Naive thymus-derived CD4-positive, alpha-beta T cell (primary cell): ENCODE data around the gene KCNN3. TPM values are rescaled to one million over a fixed set of nuclear protein-coding genes. Genes with fewer than 3 reads are reported as not detected.
A peak's percentile ranks its signal among the peaks of the same experiment; 100 is the strongest.

ENCODE experiments used
- ATAC-seq: fragments of 150-1000 bp; cut with Tn5 transposase; 2 replicates; pipeline ENCODE4 v1.10.0; 2021; ENCODE audit warnings: mild to moderate bottlenecking, moderate library complexity
- CTCF ChIA-PET: fragments of 350-600 bp; sonication (Branson Sonifier 250); formaldehyde crosslinking; loops from one replicate; lab custom pipeline; 2021; ENCODE audit warnings: antibody characterized with exemption; lab: Charles Lee
- POLR2A ChIA-PET: fragments of 350-600 bp; sonication (Branson Sonifier 250); formaldehyde crosslinking; loops from one replicate; lab custom pipeline; 2021; ENCODE audit warnings: antibody characterized with exemption, inconsistent platforms; lab: Charles Lee
- DNase-seq, 9 donors: peaks; one replicate each; pipeline versions ENCODE4 v3.0.0 to v3.0.0-alpha.2; 2020 to 2022; ENCODE audit warnings: mixed read lengths in 1 of 9
- H3K27ac ChIP-seq: one replicate; pipeline ENCODE4 v1.7.0; 2013; ENCODE audit warnings: mild to moderate bottlenecking, low read depth, low read length, moderate library complexity
- H3K27me3 ChIP-seq, 2 donors: one replicate each; pipeline ENCODE4 v1.7.0; 2013; ENCODE audit warnings: low read length in 2 of 2, mild to moderate bottlenecking in 2 of 2, moderate library complexity in 2 of 2; ENCODE audit not compliant: control insufficient read depth in 2 of 2, insufficient read depth in 2 of 2
- H3K36me3 ChIP-seq, 3 experiments: 1 replicate in 2 of 3; 2 replicates in 1 of 3; pipeline ENCODE4 v1.7.0; 2013; ENCODE audit warnings: low read length in 3 of 3, mild to moderate bottlenecking in 3 of 3, moderate library complexity in 1 of 3; ENCODE audit not compliant: insufficient read depth in 3 of 3, control insufficient read depth in 2 of 3
- H3K4me1 ChIP-seq, 2 donors: one replicate each; pipeline ENCODE4 v1.7.0; 2013; ENCODE audit warnings: low read length in 2 of 2, mild to moderate bottlenecking in 2 of 2, moderate library complexity in 1 of 2; ENCODE audit not compliant: control insufficient read depth in 2 of 2, insufficient read depth in 2 of 2
- H3K4me3 ChIP-seq: 2 replicates; pipeline ENCODE4 v1.7.0; 2013; ENCODE audit warnings: mild to moderate bottlenecking, low read length
- H3K9me3 ChIP-seq, 3 experiments: 1 replicate in 2 of 3; 2 replicates in 1 of 3; pipeline ENCODE4 v1.7.0; 2013; ENCODE audit warnings: low read length in 3 of 3; ENCODE audit not compliant: control insufficient read depth in 2 of 3
- H3K27ac Mint-ChIP-seq, 9 donors: one replicate each; pipeline ENCODE4 v1.8.0; 2020 to 2022; ENCODE audit warnings: mixed read lengths in 9 of 9, mild to moderate bottlenecking in 8 of 9, moderate library complexity in 5 of 9, inconsistent platforms in 2 of 9
- H3K27me3 Mint-ChIP-seq, 5 donors: one replicate each; pipeline ENCODE4 v1.8.0; 2021 to 2022; ENCODE audit warnings: mixed read lengths in 5 of 5, mild to moderate bottlenecking in 1 of 5
- H3K36me3 Mint-ChIP-seq, 5 donors: one replicate each; pipeline ENCODE4 v1.8.0; 2020 to 2022; ENCODE audit warnings: mixed read lengths in 5 of 5, mild to moderate bottlenecking in 3 of 5, inconsistent platforms in 1 of 5
- H3K4me1 Mint-ChIP-seq, 7 donors: one replicate each; pipeline ENCODE4 v1.8.0; 2020 to 2022; ENCODE audit warnings: mixed read lengths in 7 of 7, mild to moderate bottlenecking in 3 of 7, inconsistent platforms in 1 of 7
- H3K4me3 Mint-ChIP-seq, 10 donors: one replicate each; pipeline ENCODE4 v1.8.0; 2020 to 2022; ENCODE audit warnings: mild to moderate bottlenecking in 10 of 10, mixed read lengths in 10 of 10, moderate library complexity in 6 of 10, inconsistent platforms in 2 of 10
- H3K9me3 Mint-ChIP-seq, 11 donors: one replicate each; pipeline ENCODE4 v1.8.0; 2020 to 2022; ENCODE audit warnings: mixed read lengths in 11 of 11, mild to moderate bottlenecking in 4 of 11, inconsistent platforms in 1 of 11, moderate library complexity in 1 of 11
- intact Hi-C, 2 donors: fragments of 100-400 bp; cut with micrococcal nuclease; formaldehyde crosslinking; loops; one replicate each; pipeline ENCODE4 v1.15.1; 2023
- polyA plus RNA-seq, 2 donors: library from polyadenylated mRNA; unstranded; fragments of 300-500 nt; fragmentation: Illumina TruSeq; gene quantifications; one replicate each; pipeline ENCODE4 v1.2.3, GENCODE V29; 2021
- total RNA-seq, 6 experiments: library from RNA in 5 of 6; stranded (reverse) in 5 of 6; gene quantifications; 1 replicate in 5 of 6; 2 replicates in 1 of 6; pipeline ENCODE4 v1.2.3 and lab custom pipeline; 2021 to 2026

The KCNN3 gene
- total and polyA plus RNA-seq, 7 experiments from 2014 or later = 0.05 to 0.29 (median 0.15) TPM; not detected in 3

- Mint-ChIP-seq H3K4me3 (no peak overlapping the region), H3K27me3 (peaks cover 0 to 3% (median 0%) of the 10 kb centered on the region in 5 donors), H3K9me3 (no peaks in the 10 kb centered on the region), H3K4me1 (peaks cover 0 to 7% (median 0%) of the 10 kb centered on the region in 7 donors), H3K27ac (peak overlapping the region in 1 of 9 donors; percentile 7), H3K36me3 (no peaks in the 10 kb centered on the region)
- Histone ChIP-seq H3K27ac (no peak overlapping the region), H3K36me3 (no peaks in the 10 kb centered on the region), H3K4me1 (no peaks in the 10 kb centered on the region), H3K27me3 (no peaks in the 10 kb centered on the region), H3K4me3 (no peak overlapping the region), H3K9me3 (no peaks in the 10 kb centered on the region)
- POLR2A ChIA-PET = no interaction called here
- ATAC-seq = no peak
- intact Hi-C loops = no loop called here
- DNase-seq = no peak
- CTCF ChIA-PET = interaction anchor here (1.1 kb wide), 1 partner anchor 18 kb away, joined by 3 read pairs; no protein-coding TSS in a partner anchor
These were observed 18.5 kb downstream of the KCNN3 start for GRCh38 chr1:154851392-154852177.

GRCh38 chr1:154849645-154850131 lies 20.4 kb downstream of the KCNN3 start:
- Mint-ChIP-seq H3K4me3 (no peak overlapping the region), H3K36me3 (no peaks in the 10 kb centered on the region), H3K4me1 (peaks cover 0 to 7% (median 0%) of the 10 kb centered on the region in 7 donors), H3K9me3 (no peaks in the 10 kb centered on the region), H3K27me3 (peaks cover 0 to 3% (median 0%) of the 10 kb centered on the region in 5 donors), H3K27ac (no peak overlapping the region)
- intact Hi-C loops = no loop called here
- Histone ChIP-seq H3K27me3 (no peaks in the 10 kb centered on the region), H3K27ac (no peak overlapping the region), H3K9me3 (no peaks in the 10 kb centered on the region), H3K36me3 (no peaks in the 10 kb centered on the region), H3K4me1 (no peaks in the 10 kb centered on the region), H3K4me3 (no peak overlapping the region)
- DNase-seq (peak in 1 of 9 donors; percentile 30), ATAC-seq (no peak)
- POLR2A ChIA-PET = no interaction called here
- CTCF ChIA-PET = interaction anchor here (1.1 kb wide), 1 partner anchor 11 kb away, joined by 3 read pairs; no protein-coding TSS in a partner anchor

GRCh38 chr1:154848983-154849382 lies 21.1 kb downstream of the KCNN3 start:
- Histone ChIP-seq H3K27ac (no peak overlapping the region), H3K9me3 (no peaks in the 10 kb centered on the region), H3K4me1 (no peaks in the 10 kb centered on the region), H3K4me3 (no peak overlapping the region), H3K36me3 (no peaks in the 10 kb centered on the region), H3K27me3 (no peaks in the 10 kb centered on the region)
- ATAC-seq (no peak), DNase-seq (no peak)
- Mint-ChIP-seq H3K27me3 (peaks cover 0 to 3% (median 0%) of the 10 kb centered on the region in 5 donors), H3K4me1 (peaks cover 0 to 7% (median 0%) of the 10 kb centered on the region in 7 donors), H3K9me3 (no peaks in the 10 kb centered on the region), H3K4me3 (no peak overlapping the region), H3K36me3 (no peaks in the 10 kb centered on the region), H3K27ac (no peak overlapping the region)
- CTCF ChIA-PET = no interaction called here
- POLR2A ChIA-PET = no interaction called here
- intact Hi-C loops = no loop called here

- H3K36me3 Mint-ChIP-seq = no peaks in the 10 kb centered on the region
- H3K27me3 Mint-ChIP-seq = peaks cover 0 to 3% (median 0%) of the 10 kb centered on the region in 5 donors
- DNase-seq (no peak), ATAC-seq (no peak)
- Histone ChIP-seq H3K27me3 (no peaks in the 10 kb centered on the region), H3K4me3 (no peak overlapping the region), H3K9me3 (no peaks in the 10 kb centered on the region), H3K36me3 (no peaks in the 10 kb centered on the region), H3K4me1 (no peaks in the 10 kb centered on the region), H3K27ac (no peak overlapping the region)
- peaks cover 0 to 7% (median 0%) of the 10 kb centered on the region in 7 donors for H3K4me1 Mint-ChIP-seq
- ChIA-PET CTCF (no interaction called here), POLR2A (no interaction called here)
- H3K4me3 Mint-ChIP-seq = no peak overlapping the region
- H3K27ac Mint-ChIP-seq = no peak overlapping the region
- intact Hi-C loops = no loop called here
- no peaks in the 10 kb centered on the region for H3K9me3 Mint-ChIP-seq
These were observed 22.2 kb downstream of the KCNN3 start for GRCh38 chr1:154847891-154848290.

- Histone ChIP-seq H3K4me3 (no peak overlapping the region), H3K27ac (no peak overlapping the region), H3K27me3 (no peaks in the 10 kb centered on the region), H3K9me3 (no peaks in the 10 kb centered on the region), H3K4me1 (no peaks in the 10 kb centered on the region), H3K36me3 (no peaks in the 10 kb centered on the region)
- no peak for ATAC-seq
- no peak overlapping the region for H3K4me3 Mint-ChIP-seq
- H3K9me3 Mint-ChIP-seq = no peaks in the 10 kb centered on the region
- intact Hi-C loops = no loop called here
- H3K36me3 Mint-ChIP-seq = no peaks in the 10 kb centered on the region
- peaks cover 0 to 3% (median 0%) of the 10 kb centered on the region in 5 donors for H3K27me3 Mint-ChIP-seq
- H3K4me1 Mint-ChIP-seq = peaks cover 0 to 7% (median 0%) of the 10 kb centered on the region in 7 donors
- no peak for DNase-seq
- H3K27ac Mint-ChIP-seq = no peak overlapping the region
- POLR2A ChIA-PET = no interaction called here
- CTCF ChIA-PET = no interaction called here
These were observed 23.3 kb downstream of the KCNN3 start for GRCh38 chr1:154846565-154847442.

- no peak for DNase-seq
- ChIA-PET CTCF (no interaction called here), POLR2A (no interaction called here)
- no peaks in the 10 kb centered on the region for H3K9me3 ChIP-seq
- no peaks in the 10 kb centered on the region for H3K27me3 ChIP-seq
- ATAC-seq = no peak
- no peaks in the 10 kb centered on the region for H3K9me3 Mint-ChIP-seq
- H3K27me3 Mint-ChIP-seq = peaks cover 0 to 3% (median 0%) of the 10 kb centered on the region in 5 donors
- no peak overlapping the region for H3K27ac ChIP-seq
- no peaks in the 10 kb centered on the region for H3K36me3 Mint-ChIP-seq
- no peaks in the 10 kb centered on the region for H3K36me3 ChIP-seq
- no peaks in the 10 kb centered on the region for H3K4me1 ChIP-seq
- H3K27ac Mint-ChIP-seq = no peak overlapping the region
- intact Hi-C loops = no loop called here
- H3K4me1 Mint-ChIP-seq = peaks cover 0 to 7% (median 0%) of the 10 kb centered on the region in 7 donors
- H3K4me3 ChIP-seq = no peak overlapping the region
- H3K4me3 Mint-ChIP-seq = no peak overlapping the region
These were observed 24.2 kb downstream of the KCNN3 start for GRCh38 chr1:154845879-154846278.
